SKM-1 treated with dmso at 0.1 percent for 144 hours (cell line): ENCODE results near the gene TMEM42.

Experiments
- DNase-seq: peaks from one replicate; lab custom pipeline; 2025; ENCODE audit not compliant: unreplicated experiment; lab: John Stamatoyannopoulos, UW

TMEM42 gene

DNA sequence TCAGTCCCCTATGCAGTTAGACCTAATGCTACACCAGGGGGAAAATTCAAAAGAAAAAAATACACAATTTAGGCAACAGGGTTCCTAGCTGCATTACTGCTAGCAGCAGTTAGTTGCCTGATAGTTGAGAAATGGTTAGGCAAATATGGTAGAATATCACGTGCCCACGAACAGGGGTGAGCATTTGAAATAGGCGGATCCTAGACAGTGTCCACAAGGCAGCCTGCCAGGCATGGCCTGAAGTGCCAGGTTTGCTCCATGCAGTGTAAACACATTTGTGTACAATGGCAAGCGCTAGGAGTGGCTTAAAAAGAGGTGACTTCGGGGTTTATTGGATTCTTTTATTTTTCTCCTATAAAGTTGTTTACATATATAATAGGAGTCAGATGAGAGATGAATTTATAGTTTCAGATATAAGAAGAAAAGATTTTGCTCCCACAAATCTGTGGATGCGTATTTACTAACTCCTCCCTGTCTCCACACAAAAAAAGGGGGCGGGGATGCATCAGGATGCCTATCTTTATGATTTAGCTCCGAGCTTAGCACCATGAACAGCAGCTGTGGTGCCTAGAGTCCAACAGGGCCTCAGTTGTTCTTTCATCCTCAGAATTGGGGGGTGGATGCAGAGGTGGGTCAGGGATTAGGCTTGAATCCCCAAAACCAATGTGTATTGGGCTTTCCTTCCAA lies 8.8 kb downstream of the TMEM42 start:
- no peak for DNase-seq

DNA sequence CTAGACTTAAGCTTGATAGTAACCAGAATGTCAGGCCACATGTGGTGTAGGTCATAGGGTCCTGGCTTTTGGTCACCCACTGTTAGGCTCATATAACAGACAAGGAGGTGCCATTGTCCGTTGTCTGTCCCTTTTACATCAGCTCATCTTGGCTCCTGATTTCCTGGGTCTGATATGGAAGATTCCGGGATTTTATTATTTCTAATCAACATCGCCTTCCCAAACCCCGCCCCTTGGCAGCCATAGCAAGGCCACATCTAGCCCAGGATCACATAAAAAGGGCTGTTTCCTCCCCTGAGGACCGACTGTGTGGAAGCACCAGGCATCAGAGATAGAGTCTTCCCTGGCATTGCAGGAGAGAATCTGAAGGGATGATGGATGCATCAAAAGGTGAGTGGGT lies 12.6 kb downstream of the TMEM42 start, which contains the start of gene TGM4:
TGM4 (plus strand) TSS at position 301 of the 400 bp plus-strand sequence; CDS start at position 372, 71 bp downstream.
- DNase-seq: no peak

DNA sequence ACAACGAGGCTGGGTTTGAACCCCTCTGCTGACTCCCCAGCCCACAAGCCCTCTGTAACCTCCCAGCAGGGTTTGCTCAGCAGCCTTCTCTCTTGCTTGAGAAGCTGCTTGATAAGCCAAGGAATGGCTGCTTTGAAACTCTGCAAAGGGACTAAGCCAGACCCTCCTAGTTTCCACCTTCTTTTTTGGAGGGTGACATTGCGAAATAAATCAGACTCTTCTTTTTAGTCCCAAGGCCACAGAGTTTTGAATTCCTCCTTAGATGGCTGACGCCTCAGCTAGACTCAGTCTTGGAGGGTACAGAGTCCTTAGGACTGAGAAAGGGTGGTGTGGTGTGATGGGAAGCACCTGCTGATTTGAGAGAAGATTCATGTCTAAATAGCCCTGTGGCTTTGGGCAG lies 13.9 kb downstream of the TMEM42 start:
- no peak for DNase-seq

DNA sequence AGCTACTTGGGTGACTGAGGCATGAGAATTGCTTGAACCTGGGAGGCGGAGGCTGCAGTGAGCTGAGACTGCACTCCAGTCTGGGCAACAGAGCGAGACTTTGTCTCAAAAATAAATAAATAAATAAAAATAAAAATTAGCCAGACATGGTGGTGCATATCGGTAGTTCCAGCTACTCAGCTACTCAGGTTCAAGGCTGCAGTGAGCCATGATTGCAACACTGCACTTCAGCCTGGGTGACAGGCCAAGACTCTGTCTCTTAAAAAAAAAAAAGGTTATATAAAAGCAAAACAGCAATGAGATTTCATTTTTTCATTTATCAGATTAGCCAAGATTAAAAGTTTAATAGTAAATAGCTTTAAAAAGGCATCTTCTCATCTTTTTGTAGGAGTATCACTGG lies 15.6 kb downstream of the TMEM42 start:
- DNase-seq: no peak

DNA sequence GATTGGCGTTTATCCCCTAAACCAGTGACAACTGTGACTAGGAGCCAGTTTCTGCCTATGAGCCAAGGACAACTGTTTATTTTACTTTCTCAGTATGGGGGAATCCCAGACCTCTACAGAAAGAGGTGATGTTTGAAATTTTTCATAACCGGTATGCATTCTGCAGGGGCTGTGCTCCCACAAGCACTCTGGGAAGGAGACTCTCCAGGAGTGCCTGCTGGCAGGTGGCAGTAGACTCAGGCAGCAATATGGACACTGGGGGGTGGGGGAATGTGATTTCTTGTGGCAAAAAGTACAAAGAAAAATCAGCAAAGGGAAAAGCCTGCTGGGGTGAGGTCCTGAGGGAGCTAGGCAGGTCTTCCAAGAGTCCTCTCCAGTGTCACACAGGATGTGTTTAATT lies 18.6 kb downstream of the TMEM42 start:
- no peak for DNase-seq

DNA sequence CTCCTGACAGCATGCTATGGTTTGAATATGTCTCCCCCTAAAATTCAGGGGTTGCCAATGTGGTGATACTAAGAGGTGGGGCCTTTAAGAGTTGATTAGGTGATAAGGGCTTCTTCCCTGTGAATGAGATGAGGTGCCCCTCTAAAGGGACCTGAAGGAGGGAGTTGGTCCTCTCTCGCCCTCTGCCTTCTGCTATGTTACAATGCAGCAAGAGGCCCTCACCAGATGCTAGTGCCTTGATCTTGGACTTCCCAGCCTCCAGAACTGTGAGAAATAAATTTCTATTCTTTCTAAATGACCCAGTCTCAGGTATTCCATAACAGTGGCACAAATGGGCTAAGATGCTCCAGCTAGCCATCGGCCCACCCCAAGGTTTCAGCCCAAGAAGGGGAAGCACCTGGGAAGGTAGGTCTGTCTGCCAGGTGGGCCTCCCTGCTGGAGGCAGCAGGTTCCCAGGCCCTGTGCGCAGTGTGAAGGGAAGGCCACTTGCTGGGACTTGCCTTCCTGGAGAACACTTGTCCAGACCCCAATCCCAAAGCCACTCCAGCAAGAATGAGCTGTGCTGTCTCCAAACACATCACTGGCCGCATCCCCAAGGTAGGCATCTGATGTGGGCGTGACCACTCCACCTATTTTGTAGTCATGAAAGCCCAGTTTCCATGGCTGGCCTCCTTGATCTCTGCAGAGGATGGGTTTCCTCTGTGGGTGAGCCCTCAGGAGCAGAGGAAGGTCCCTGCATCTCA lies 21.7 kb downstream of the TMEM42 start:
- no peak for DNase-seq

DNA sequence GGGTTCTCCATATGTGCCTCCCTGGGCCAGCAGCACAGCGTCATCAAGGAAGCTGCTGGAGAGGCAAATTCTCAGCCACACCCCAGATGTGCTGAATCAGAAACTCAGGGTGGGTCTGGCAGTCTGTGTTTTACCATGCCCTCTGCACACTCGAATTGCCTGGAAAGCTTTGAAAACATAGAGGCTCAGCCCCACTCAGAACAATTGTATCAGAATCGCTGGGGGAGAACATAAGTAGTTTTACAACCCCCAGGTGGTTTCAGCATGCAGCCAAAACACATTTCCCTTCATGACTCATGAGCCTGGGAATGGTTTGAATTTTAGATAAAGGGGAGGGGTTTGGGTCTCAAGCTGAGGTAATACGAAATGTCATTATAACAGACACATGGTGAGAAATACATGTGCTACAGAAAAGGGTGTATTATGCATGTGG lies 22.3 kb downstream of the TMEM42 start:
- no peak for DNase-seq

DNA sequence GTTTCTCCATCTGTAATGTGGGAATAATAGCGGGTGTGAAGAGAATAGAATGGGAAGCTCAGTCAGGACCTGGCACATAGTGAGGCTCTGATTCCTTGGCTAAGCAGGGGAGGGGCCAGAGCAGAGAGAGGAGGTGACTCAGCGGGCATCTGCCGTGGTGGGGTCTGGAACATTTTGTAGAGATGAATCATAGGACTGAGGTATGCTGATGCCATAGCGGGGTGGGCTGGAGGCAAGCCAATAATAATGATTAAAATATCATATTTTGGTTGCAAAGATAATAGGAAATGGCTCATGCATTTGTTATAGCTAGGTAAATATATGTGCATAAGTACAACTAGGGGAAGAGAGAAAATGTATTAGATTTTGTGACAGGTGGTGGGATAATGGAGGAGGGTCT lies 23.9 kb downstream of the TMEM42 start:
- DNase-seq: no peak

DNA sequence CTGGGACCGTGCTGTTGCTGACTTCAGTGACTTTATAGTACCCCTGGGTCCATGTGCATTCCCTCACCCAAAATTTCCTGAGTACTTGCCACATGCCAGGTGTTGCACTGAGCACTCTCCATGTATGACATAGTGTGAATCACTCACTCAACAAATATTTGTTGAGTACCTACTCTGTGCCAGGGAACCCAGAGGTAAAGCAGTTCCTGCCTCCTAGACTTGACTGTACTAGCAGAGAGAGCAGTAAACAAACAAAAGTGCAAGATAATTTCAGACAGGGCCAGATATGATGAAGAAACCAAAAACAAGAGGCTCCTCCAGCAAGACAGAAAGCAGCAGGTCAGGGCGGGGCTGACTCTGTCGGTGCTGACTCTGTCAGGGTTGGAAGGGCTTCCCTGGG lies 24.8 kb downstream of the TMEM42 start:
- DNase-seq: no peak

DNA sequence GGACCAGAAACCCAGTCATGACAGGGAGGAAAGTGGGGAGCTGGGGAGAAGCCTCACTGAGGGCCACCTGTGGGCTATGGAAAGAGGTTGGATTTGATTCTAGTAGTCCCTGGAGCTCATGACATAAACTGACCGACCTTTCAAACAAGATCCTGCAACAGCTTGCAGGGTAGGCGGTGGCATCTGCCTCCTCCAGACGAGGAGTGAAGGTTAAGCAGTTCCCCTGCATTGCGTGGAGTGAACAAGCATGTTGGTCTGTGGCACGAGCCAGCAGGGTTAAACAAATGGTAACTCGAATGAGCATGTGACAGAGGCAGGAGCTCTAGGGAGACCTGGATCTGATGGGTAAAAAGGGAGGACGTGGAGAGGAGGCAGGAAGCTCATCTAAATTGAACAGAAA lies 25.4 kb downstream of the TMEM42 start:
- DNase-seq: no peak

DNA sequence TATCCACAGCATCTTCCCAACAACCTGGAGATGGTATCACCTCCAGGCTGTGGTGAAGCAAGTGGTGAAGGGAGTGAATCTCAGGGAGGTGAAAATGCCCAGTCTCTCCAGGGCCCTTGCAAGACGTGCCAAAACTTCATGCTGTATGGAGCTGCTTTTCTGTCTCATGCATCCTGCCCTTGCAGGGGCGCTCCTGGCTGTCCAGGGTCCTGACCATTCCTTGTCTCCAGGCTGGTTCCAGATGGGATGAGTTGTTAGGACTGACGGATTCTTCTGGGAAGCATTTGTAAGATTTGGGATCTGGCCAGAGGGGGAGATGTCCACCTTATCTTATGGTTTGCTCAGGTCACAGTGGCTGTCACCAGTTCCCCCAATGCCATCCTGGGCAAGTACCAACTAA lies 28.5 kb downstream of the TMEM42 start:
- no peak for DNase-seq

DNA sequence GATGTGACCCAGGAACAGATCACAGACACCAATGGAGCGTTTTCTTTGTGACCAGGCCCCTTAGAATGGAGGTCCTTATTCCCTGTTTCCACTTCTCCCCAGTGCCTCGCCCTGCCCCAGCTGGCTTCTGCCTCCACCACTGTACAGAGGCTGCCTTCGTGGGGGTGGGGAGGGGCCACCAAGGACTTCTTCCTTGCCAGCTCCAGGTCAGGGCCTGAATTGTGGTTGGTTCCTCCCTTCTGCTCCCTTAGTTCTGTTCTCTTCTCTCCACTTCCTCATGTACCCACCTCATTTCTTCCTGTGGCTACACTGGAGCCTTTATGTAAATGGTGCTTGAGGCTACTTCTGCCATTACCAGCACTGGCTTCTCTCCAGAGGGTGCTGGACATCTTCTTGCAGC lies 29.1 kb downstream of the TMEM42 start:
- peak; percentile 70 for DNase-seq

DNA sequence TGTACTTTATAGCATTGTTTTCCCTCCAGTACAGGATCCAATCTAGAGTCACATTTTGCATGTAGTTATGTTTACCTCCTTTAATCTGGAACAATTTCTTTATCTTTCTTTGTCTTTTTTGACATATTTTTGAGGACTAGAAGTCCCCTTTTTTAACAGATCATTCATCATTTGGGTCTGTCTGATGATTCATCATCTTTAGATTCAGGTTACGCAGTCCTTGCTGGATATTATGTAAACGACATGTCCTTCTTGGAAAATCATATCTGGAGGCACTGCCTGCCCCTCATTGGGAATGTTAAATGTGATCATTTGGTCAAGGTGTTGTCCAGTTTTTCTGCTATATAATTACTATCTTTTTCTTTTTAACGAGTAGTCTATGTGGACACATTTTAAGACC lies 31.0 kb downstream of the TMEM42 start:
- no peak for DNase-seq

DNA sequence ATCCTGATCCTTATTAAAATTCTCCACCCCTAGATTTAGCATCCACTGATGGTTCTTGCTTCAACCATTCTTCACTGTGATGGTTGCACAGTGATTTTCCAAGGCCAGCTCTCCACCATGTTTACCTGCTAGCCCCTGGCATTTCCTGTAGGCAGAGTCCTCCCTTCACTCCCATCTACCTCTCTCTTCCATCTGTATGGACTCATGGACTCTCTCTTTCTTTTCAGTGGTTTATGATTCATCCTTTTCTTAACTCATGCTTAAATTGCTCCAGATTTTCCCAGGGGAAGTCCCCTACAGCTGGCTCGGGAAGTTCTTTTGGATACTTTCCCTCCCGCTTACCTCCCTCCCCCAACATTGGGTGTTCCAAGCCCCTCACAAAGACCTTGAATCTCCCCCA lies 31.4 kb downstream of the TMEM42 start:
- DNase-seq: no peak

DNA sequence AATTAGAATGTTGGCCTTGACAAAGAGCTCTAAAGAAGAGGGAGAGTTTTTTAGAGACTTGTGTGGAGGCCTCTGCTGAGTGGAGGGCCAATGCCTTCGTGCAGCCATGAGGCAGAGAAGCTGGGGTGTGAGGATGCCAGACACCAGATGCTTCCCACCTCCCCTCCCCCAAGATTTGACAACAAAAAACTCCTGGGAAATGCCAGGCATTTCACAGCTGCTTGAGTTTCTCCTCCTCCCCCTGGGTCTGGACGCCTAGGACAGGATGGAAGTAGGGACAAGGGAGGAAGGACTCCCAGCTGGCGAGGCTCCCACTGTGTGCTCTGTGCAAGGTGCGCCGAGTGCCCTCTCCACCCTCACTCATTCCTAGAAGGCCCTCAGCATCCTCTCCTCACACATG lies 32.8 kb downstream of the TMEM42 start:
- no peak for DNase-seq

DNA sequence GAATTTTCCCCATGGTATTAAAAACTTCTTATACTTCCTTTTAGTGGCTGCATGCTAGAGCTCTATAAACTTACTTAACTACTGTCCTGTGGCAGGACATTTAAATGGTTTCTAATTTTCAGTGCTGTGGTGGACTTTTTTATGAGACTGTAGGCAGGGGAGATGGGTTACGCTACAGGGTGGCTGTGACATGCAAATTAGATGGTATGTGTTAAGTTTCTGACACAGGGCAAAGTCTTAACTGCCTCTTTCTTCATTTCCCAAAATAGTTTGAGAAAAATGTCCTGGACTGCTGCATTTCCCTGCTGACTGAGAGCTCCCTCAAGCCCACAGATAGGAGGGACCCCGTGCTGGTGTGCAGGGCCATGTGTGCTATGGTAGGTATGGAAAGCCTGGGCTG lies 34.7 kb downstream of the TMEM42 start:
- DNase-seq: no peak

DNA sequence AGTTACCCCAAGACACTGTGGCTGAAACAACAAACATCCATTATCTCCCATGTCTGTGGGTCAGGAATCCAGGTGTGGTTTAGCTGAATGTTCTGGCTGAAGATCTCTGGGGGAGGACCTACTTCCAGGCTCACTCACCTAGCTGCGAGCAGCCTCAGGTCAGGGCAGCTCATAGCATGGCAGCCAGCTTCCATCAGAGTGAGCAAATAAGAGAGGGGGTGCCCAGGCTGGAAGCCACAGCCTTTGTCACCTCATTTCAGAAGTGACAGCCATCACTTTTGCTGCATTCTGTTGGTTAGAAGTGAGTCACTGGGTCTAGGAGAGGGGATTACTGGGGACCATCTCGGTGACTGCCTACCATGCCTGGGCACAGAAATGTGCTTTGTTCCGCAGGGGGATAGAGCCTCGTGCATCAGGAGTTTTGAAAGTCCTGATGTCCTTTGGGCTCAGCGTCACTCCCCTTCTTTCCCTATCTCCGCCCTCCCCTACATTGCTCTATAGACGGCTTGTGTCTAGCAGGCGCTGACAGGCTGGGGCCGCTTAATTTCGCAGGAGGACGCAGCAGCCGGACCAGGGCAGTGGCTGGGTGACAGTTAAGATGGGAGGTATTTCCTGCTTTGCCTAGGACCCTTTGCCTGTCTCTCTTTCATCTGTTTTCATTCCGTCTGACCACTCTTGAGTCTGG lies 38.1 kb downstream of the TMEM42 start:
- no peak for DNase-seq

DNA sequence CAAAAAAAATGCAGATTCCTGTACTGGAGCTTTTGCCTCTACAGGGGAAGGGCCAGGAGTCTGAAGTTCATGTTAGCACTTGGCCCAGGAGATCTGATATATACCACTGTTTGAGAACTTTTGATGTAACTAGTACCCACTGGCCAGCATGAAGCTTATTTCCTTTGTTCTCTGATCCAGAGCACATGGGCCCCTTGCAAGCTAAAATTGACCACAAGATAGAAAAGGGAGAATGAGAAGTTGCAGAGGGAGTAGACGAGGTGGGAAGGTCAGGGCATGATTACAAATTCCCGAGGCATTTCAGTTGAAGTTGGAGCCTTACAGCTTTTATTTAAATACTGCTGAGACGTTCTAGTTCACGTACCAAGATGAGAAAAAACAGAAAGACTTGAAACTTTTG lies 40.9 kb downstream of the TMEM42 start:
- no peak for DNase-seq

DNA sequence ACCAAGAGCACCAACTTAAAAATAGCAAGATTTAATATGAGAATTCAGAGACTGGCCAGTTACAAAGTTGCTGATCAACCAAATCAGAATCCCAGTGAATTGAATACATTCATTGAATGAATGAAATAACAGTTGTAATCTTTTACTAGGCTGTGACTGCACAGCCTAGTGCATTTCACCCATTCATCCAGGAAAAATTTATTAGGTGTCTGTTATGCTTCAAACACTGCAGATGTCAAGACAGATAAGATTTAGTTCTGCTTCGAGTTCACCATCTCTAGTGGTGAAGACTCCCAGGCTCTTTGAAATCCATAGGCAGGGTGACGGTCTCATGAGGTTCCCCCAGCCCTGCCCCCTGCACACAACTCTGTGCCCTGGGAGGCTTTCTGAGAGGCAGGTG lies 41.6 kb downstream of the TMEM42 start:
- no peak for DNase-seq

DNA sequence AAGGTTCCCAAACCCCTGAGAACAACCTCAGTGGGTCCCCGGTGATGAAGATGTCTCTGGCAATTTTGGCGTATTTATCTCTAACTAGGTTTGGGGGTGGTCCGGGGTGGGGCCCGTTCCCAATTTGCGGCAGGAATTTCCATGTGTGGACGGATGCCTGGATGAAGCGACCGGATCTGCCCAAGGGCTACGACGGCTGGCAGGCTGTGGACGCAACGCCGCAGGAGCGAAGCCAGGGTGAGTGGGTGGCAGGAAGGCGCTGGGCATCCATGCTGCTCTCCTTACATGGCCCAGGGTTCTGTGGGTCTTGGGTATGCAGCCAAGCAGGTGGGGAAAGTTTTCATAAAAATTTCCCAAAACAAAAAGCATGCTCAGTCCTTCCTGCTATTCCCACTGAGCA lies 42.0 kb downstream of the TMEM42 start:
- no peak for DNase-seq

DNA sequence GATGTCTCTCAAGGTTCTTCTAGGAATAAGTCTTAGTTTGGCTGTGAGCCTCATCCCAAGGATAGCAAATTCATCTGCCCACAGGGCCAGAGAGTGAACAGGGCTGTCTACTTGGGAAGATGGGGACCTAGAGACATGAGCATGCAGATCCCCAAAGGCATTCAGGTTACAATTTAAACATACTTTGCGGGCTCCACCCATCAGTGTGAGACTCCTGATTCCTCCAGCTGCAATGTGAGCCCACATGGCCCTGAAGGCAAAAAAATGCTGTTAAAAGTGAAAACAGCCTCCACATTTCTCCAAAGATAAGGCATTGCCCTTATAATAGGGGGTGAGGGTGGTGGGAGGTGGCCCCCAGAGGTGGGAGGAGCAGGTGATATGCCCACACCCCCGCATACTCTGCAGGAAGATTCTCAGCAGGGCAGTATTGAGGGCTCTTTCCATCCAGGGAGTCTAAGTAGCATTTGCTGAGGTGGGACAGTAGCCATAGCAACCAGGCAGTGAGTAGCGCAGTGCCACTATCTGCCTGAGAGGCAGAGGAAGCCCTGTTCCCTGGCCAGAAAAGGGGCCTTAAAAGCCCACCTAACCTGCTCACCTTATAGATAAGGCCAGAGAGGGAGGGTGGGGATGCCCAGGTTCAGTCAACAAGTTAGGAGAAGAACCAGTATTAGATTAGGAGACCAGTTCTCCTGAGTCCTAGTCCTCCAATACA lies 43.9 kb downstream of the TMEM42 start:
- no peak for DNase-seq

DNA sequence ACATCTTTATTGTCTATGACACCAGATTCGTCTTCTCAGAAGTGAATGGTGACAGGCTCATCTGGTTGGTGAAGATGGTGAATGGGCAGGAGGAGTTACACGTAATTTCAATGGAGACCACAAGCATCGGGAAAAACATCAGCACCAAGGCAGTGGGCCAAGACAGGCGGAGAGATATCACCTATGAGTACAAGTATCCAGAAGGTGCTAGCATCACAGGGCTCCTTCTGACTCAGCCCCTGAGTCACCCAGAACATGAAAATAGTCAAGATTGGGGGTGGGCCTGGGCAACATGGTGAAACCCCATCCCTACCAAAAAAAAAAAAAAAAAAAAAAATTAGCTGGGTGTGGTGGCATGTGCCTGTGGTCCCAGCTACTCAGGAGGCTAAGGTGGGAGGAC lies 45.3 kb downstream of the TMEM42 start:
- DNase-seq: no peak
